GM12875 (cell line): ENCODE results near the gene CPA1.

Source experiments
- H3K4me3 ChIP-seq: one replicate; pipeline ENCODE4 v1.5.1; 2011; ENCODE audit warnings: low read depth, low read length, control low read depth
- CTCF ChIP-seq: IDR thresholded peaks from 2 replicates; pipeline ENCODE4 v1.5.1; 2011; ENCODE audit warnings: low read depth, mild to moderate bottlenecking, control low read depth, inconsistent platforms, low read length, moderate library complexity, borderline replicate concordance; ENCODE audit not compliant: insufficient read depth

The CPA1 gene

GRCh38 chr7:130393101-130393561 is 12.8 kb downstream of the CPA1 start:
- no peak overlapping the region for H3K4me3 ChIP-seq
- no peak for TF ChIP-seq CTCF

GRCh38 chr7:130393841-130394411 is 13.6 kb downstream of the CPA1 start:
- no peak for TF ChIP-seq CTCF
- no peak overlapping the region for H3K4me3 ChIP-seq

GRCh38 chr7:130394421-130395195 is 14.3 kb downstream of the CPA1 start:
- H3K4me3 ChIP-seq = no peak overlapping the region
- no peak for TF ChIP-seq CTCF

GRCh38 chr7:130395421-130395820 is 15.1 kb downstream of the CPA1 start:
- no peak for TF ChIP-seq CTCF
- H3K4me3 ChIP-seq = no peak overlapping the region

GRCh38 chr7:130396109-130396508 is 15.8 kb downstream of the CPA1 start:
- no peak overlapping the region for H3K4me3 ChIP-seq
- no peak for TF ChIP-seq CTCF

GRCh38 chr7:130397051-130397757 is 16.9 kb downstream of the CPA1 start:
- TF ChIP-seq CTCF = no peak
- no peak overlapping the region for H3K4me3 ChIP-seq
